Measurements from ENCODE around the gene PRKAR1A.
"Not testable (repeated sequence)": the region's sequence is repeated elsewhere in the genome, so short reads cannot be mapped to it uniquely, and the experiment has no call there.

PRKAR1A gene

GRCh38 chr17:68512247-68512959 lies at the start of gene PRKAR1A:
Gene PRKAR1A, plus strand, starts transcription at chr17:68512430. Its CDS starts 2,970 bp downstream, at chr17:68515400.
- DNase-seq (ENCODE audit: low spot score): peak; percentile 90

- DNase-seq (ENCODE audit: low spot score): no peak
Observed at GRCh38 chr17:68463211-68464019, 48.8 kb upstream of the PRKAR1A start.

GRCh38 chr17:68468334-68468733 lies 43.9 kb upstream of the PRKAR1A start:
- DNase-seq (ENCODE audit: low spot score): no peak

GRCh38 chr17:68468788-68469187 lies 43.4 kb upstream of the PRKAR1A start:
- DNase-seq (ENCODE audit: low spot score): no peak

GRCh38 chr17:68470961-68471360 lies 41.3 kb upstream of the PRKAR1A start:
- DNase-seq (ENCODE audit: low spot score): no peak

- no peak for DNase-seq (ENCODE audit: low spot score)
Observed at GRCh38 chr17:68480885-68481284, 31.3 kb upstream of the PRKAR1A start.

- DNase-seq (ENCODE audit: low spot score): no peak
Observed at GRCh38 chr17:68482576-68483041, 29.6 kb upstream of the PRKAR1A start.

GRCh38 chr17:68484458-68484857 lies 27.8 kb upstream of the PRKAR1A start:
- no peak for DNase-seq (ENCODE audit: low spot score)

- no peak for DNase-seq (ENCODE audit: low spot score)
Observed at GRCh38 chr17:68489919-68490318, 22.3 kb upstream of the PRKAR1A start.

GRCh38 chr17:68491381-68492231 lies 20.6 kb upstream of the PRKAR1A start:
- peak; percentile 17 for DNase-seq (ENCODE audit: low spot score)

GRCh38 chr17:68492394-68493054 lies 19.7 kb upstream of the PRKAR1A start:
- DNase-seq (ENCODE audit: low spot score): not testable (repeated sequence)

GRCh38 chr17:68495081-68495480 lies 17.1 kb upstream of the PRKAR1A start:
- DNase-seq (ENCODE audit: low spot score): no peak

GRCh38 chr17:68497885-68498319 lies 14.3 kb upstream of the PRKAR1A start:
- peak; percentile 12 for DNase-seq (ENCODE audit: low spot score)

- no peak for DNase-seq (ENCODE audit: low spot score)
Observed at GRCh38 chr17:68498479-68499326, 13.5 kb upstream of the PRKAR1A start.

- no peak for DNase-seq (ENCODE audit: low spot score)
Observed at GRCh38 chr17:68499587-68499986, 12.6 kb upstream of the PRKAR1A start.

GRCh38 chr17:68501074-68501473 lies 11.2 kb upstream of the PRKAR1A start:
- DNase-seq (ENCODE audit: low spot score): no peak

GRCh38 chr17:68505951-68506350 lies 6.3 kb upstream of the PRKAR1A start:
- no peak for DNase-seq (ENCODE audit: low spot score)

- DNase-seq (ENCODE audit: low spot score): no peak
Observed at GRCh38 chr17:68507576-68507975, 4.7 kb upstream of the PRKAR1A start.

GRCh38 chr17:68509141-68510057 lies 2.8 kb upstream of the PRKAR1A start:
- no peak for DNase-seq (ENCODE audit: low spot score)

GRCh38 chr17:68511254-68511670 lies 968 bp upstream of the PRKAR1A start:
- DNase-seq (ENCODE audit: low spot score): no peak
